Measurements from ENCODE around the gene WDR82.

DNA sequence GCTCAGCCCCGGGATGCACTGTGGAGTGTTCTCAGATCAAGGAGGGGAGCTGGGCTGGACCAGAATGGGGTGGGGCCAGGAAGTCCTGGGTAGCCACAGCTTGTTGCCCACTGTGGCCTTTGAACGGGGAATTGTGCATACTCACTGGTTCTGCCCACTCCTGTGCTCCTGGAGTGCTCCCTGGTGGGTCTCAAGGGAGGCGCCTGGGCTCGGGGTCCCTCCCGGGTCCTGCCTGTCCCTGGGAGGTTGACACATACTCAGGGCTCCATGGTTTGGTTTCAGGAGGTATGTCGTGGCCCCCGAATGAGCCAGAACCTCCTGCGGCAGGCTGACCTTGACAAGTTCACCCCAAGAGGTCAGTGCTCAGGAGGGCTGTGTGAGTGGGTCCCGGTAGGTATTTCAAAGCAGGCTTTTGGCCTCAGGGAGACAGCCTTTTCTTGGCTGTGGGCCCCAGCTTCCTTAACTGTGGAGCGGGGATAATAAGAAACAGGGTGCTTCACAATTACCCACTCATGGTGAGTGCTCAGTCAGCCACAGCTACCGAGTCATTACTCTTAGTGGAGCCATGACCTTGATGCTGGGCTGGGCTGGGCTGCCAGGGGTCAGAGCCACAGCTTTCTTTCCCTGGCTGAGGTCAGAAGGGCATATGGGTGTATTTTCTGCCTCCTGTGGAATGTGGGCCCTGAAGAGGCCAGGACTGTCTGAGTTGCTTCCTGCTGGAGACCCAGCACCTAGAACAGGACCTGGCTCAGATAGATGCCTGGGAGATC lies 45.3 kb upstream of the WDR82 start:
- TF ChIP-seq, protein P1, sequence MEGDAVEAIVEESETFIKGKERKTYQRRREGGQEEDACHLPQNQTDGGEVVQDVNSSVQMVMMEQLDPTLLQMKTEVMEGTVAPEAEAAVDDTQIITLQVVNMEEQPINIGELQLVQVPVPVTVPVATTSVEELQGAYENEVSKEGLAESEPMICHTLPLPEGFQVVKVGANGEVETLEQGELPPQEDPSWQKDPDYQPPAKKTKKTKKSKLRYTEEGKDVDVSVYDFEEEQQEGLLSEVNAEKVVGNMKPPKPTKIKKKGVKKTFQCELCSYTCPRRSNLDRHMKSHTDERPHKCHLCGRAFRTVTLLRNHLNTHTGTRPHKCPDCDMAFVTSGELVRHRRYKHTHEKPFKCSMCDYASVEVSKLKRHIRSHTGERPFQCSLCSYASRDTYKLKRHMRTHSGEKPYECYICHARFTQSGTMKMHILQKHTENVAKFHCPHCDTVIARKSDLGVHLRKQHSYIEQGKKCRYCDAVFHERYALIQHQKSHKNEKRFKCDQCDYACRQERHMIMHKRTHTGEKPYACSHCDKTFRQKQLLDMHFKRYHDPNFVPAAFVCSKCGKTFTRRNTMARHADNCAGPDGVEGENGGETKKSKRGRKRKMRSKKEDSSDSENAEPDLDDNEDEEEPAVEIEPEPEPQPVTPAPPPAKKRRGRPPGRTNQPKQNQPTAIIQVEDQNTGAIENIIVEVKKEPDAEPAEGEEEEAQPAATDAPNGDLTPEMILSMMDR (conservative IDR thresholded peaks at IDR 0.05; ENCODE audit: low read length): no peak
- no peak for TF ChIP-seq EZH2phosphoT487 (IDR thresholded peaks at IDR 0.05; ENCODE audit: borderline replicate concordance)
